HUDEP-2 (cell line): ENCODE measurements around the gene PTPN1.
"Not testable (repeated sequence)": the region's sequence is repeated elsewhere in the genome, so short reads cannot be mapped to it uniquely, and the experiment has no call there.

Experiments used
- DNase-seq, 76 experiments: peaks; one replicate each; lab custom pipeline; 2025; ENCODE audit not compliant: unreplicated experiment in 76 of 76; lab: John Stamatoyannopoulos, UW

The PTPN1 gene

GRCh38 chr20:50602432-50603088 lies 92.4 kb downstream of the PTPN1 start:
- no peak for DNase-seq

- DNase-seq, result no peak
These were observed 94.3 kb downstream of the PTPN1 start for GRCh38 chr20:50604451-50604850.

- no peak for DNase-seq
These were observed 95.0 kb downstream of the PTPN1 start for GRCh38 chr20:50605136-50605535.

- no peak for DNase-seq
These were observed 97.3 kb downstream of the PTPN1 start for GRCh38 chr20:50607436-50607835.

GRCh38 chr20:50607850-50608749 lies 97.9 kb downstream of the PTPN1 start:
- DNase-seq, result no peak

- DNase-seq, result no peak
These were observed 98.5 kb downstream of the PTPN1 start for GRCh38 chr20:50608750-50609104.

- no peak for DNase-seq
These were observed 99.3 kb downstream of the PTPN1 start for GRCh38 chr20:50609438-50609989.

GRCh38 chr20:50610212-50610718 lies 100.1 kb downstream of the PTPN1 start:
- DNase-seq, result no peak

- no peak for DNase-seq
These were observed 101.1 kb downstream of the PTPN1 start for GRCh38 chr20:50611128-50611810.

- no peak for DNase-seq
These were observed 103.4 kb downstream of the PTPN1 start for GRCh38 chr20:50613438-50614169.

- no peak for DNase-seq
These were observed 105.2 kb downstream of the PTPN1 start for GRCh38 chr20:50615407-50615806.

- DNase-seq, result no peak
These were observed 106.8 kb downstream of the PTPN1 start for GRCh38 chr20:50617022-50617421.

- DNase-seq, result no peak
These were observed 108.4 kb downstream of the PTPN1 start for GRCh38 chr20:50618537-50618936.

- DNase-seq, result not testable (repeated sequence)
These were observed 110.3 kb downstream of the PTPN1 start for GRCh38 chr20:50620459-50620858.

- no peak for DNase-seq
These were observed 111.0 kb downstream of the PTPN1 start for GRCh38 chr20:50621068-50621665.

GRCh38 chr20:50624351-50625016 lies 114.3 kb downstream of the PTPN1 start:
- no peak for DNase-seq

GRCh38 chr20:50625986-50626677 lies 115.9 kb downstream of the PTPN1 start:
- DNase-seq, result peak in 7 of 76 experiments; percentile 4 to 29 (median 13)

GRCh38 chr20:50627747-50628146 lies 117.6 kb downstream of the PTPN1 start:
- no peak for DNase-seq

GRCh38 chr20:50628332-50628731 lies 118.1 kb downstream of the PTPN1 start:
- DNase-seq, result no peak
